ENCODE measurements around the gene CACNB2.

GRCh38 chr10:18577823-18578685 lies 437.8 kb downstream of the CACNB2 start:
- no peak for TF ChIP-seq POLR2AphosphoS5 (IDR thresholded peaks at IDR 0.05; ENCODE audit: insufficient read depth, low read depth, low read length)
- no peak for TF ChIP-seq EZH2 (IDR thresholded peaks at IDR 0.05; ENCODE audit: borderline replicate concordance, low read depth, low read length, severe bottlenecking)
- no peak for TF ChIP-seq POLR2A (IDR thresholded peaks at IDR 0.05; ENCODE audit: low read depth, low read length)
- TF ChIP-seq CTCF (IDR thresholded peaks at IDR 0.05; ENCODE audit: extremely low read depth in 1 of 2, insufficient read depth in 1 of 2, low read depth in 1 of 2, low read length in 2 of 2): no peak
- no peak for TF ChIP-seq MAX (IDR thresholded peaks at IDR 0.05; ENCODE audit: insufficient read depth, insufficient read length)

Data from endothelial cell of umbilical vein (primary cell).